Measurements from ENCODE around the gene SLAIN2.

- TF ChIP-seq CTCF (IDR thresholded peaks at IDR 0.05) (no peak), POLR2A (IDR thresholded peaks at IDR 0.05) (no peak)
These were observed 109.4 kb downstream of the SLAIN2 start for GRCh38 chr4:48450740-48451139.

All from heart left ventricle (tissue), 13 donors.